ENCODE measurements around the gene ZNF549.
"Not testable (repeated sequence)": the region's sequence is repeated elsewhere in the genome, so short reads cannot be mapped to it uniquely, and the experiment has no call there.

ZNF549 gene

DNA sequence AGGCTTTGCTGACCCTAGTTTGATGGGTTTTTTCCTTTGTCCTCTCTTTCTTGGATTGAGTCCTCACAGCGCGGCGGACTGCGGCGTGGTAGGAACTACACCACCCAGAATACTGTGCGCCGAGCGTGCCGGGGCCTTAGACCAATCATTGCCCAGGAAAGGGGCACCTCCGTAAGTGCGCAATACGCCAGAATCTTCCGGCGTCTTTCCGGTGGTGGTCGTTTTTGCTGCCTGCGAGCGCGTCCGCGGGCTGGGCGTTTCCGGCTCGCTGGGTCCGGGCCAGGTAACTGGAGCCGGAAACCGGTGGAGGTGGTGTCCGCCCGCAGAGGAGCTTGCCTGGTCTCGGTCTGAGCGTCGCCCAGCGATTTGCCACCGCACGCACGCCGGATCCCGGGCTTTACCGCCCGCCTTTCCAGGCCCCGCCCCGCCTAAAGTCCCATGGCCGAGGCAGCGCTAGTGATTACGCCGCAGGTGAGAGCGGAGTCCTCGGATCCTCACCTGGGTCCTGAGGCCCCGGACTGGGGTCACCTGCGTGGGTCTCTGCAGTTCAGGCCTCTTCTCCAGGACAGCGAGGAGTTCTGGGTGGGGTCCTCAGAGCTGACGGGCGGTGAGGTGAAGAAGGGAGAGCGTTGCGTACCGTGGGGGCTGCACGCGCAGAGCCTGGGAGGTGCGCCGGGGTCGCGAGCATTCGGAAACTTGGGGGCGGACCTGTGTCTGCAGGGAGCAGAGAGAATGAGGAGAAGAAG is at the start of gene ZNF549:
TSS of gene ZNF549 (plus strand) at position 221 of the 746 bp plus-strand sequence. CDS start at position 439, 218 bp downstream.
- peak; percentile 83 to 85 for DNase-seq

DNA sequence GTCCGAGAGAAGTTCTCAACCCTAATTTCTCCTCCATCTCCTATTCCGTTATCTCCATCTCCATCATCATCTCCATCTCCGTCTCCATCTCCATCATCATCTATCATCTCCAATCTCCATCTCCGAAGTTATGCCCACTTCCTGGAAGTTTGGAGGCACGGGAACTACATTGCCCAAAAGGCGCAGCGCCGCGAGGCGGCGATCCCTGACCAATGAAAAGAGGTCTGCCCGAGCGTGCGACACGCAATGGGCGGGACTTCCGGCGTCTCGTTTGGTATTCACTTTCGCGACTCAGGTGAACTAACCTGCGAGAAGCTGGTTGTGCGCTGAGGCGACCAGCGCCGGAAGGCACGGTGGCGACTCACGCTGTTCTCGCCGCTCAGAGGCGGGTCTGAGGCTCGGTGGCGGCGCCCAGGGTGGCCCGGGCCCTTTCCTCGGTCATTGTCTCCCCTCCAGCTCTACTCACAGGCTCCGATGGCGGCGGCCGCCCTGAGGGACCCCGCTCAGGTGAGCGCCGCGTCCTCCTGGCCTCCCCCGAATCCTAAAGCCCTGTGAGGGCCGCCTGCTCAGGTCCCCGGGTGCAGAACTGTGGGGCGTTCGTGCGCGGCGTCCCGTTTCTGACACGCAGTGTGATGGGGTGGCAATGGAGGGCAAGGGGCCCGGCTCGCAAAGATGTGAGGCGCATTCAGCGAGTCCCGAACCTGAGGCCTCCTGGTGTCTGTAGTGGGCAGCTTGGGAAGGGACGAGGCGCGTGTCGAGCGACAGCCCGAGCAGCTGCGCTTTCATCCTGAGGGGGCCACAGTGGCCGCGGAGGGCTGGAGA is 39.5 kb upstream of the ZNF549 start, which contains the start of gene ZNF419:
TSS of gene ZNF419 (plus strand) at position 274 of the 822 bp plus-strand sequence. CDS start at position 475, 201 bp downstream.
- peak; percentile 92 to 96 for DNase-seq

DNA sequence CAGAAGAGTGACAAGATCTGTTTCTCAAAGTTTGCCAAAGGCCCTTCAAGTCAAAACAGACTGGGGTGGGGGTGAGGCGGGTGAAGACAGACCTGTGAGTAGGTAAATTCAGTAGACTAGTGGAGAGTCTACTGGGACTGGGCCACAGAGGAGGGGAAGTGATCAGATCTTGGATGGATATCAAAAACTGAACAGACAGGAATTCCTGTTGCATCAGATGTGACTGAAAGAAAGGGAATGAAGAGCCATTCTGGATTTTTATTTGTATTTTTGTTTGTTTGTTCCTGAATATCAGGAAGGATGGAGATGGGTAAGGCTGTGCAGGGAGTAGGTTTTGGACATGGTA is 38.9 kb upstream of the ZNF549 start:
- not testable (repeated sequence) for DNase-seq

GRCh38 chr19:57499332-57499679 is 27.9 kb upstream of the ZNF549 start:
- not testable (repeated sequence) for DNase-seq

DNA sequence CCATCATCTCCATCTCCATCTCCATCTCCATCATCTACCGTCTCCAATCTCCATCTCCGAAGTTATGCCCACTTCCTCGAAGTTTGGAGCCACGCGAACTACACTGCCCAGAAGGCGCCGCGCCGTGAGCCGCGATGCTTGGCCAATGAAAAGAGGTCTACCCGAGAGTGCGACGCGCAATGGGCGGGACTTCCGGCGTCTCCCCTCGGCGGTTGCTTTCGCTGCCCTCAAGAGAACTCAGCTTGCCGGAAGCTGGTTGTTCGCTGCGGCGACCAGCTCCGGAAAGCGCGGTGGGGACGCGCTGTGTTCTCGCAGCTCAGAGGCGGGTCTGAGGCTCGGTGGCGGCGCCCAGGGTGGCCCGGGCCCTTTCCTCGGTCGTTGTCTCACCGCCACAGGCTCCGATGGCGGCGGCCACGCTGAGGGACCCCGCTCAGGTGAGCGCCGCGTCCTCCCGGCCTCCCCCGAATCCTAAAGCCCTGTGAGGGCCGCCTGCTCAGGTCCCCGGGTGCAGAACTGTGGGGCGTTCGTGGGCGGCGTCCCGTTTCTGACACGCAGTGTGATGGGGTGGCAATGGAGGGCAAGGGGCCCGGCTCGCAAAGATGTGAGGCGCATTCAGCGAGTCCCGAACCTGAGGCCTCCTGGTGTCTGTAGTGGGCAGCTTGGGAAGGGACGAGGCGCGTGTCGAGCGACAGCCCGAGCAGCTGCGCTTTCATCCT is 27.3 kb upstream of the ZNF549 start, which contains the start of gene ZNF773:
TSS of gene ZNF773 (plus strand) at position 259 of the 716 bp plus-strand sequence. CDS start at position 402, 143 bp downstream.
- peak; percentile 94 to 95 for DNase-seq

- not testable (repeated sequence) for DNase-seq
Measured at GRCh38 chr19:57500400-57500799, 26.8 kb upstream of the ZNF549 start.

DNA sequence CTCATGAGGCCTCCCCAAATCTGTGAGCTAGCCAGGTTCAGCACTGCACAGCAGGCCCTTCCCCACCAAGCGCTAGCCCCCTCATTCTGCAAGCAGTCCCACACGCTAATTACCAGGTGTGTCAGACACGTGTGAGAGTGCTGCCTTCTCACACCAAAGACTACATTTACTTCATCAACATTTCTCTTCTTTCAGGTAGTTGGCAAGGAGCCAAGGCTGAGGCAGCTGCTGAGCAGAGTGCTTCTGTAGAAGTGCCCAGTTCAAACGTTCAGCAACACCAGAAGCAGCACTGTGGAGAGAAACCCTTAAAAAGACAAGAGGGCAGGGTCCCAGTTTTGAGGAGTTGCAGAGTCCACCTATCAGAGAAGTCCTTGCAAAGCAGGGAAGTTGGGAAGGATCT is 21.0 kb upstream of the ZNF549 start:
- DNase-seq, result no peak

GRCh38 chr19:57511484-57511883 is 15.7 kb upstream of the ZNF549 start:
- no peak for DNase-seq

- no peak for DNase-seq
Measured at GRCh38 chr19:57512845-57513244, 14.3 kb upstream of the ZNF549 start.

DNA sequence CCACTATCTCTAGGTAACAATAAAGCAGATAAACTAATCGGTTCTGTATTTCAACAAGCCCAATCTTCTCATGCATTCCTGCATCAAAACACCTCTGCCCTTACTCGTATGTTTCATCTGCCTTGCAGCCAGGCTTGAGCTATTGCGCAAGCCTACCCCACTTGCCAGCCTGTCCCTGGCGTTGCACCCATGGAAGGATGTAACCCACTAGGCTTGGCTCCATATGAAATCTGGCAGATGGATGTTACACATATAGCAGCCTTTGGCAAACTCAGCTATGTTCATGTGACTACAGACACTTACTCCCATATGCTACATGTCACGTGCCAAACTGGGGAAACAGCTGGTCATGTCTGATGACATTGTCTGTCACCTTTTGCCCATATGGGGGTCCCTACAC is 11.9 kb upstream of the ZNF549 start:
- DNase-seq, result no peak

DNA sequence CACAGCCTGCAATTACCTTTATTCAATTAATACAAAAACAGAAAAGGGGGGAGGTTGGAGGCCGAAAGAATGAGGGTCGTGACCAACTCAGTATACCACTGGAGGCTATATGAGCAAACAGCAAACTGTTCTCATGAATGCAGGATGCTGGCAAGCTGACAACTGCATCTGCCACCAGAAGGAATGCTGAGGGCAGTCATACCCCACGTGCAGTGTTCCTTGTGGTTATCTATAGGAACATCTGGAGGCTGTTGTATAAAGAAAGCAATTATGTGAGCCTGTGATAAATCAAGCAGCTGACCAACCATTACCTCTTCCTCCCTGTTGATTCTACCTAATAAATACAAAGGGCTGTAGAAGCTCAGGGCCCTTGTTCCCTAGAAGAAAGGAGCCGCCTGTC is 9.1 kb upstream of the ZNF549 start:
- not testable (repeated sequence) for DNase-seq

GRCh38 chr19:57537953-57538547 is 10.9 kb downstream of the ZNF549 start:
- DNase-seq, result no peak

DNA sequence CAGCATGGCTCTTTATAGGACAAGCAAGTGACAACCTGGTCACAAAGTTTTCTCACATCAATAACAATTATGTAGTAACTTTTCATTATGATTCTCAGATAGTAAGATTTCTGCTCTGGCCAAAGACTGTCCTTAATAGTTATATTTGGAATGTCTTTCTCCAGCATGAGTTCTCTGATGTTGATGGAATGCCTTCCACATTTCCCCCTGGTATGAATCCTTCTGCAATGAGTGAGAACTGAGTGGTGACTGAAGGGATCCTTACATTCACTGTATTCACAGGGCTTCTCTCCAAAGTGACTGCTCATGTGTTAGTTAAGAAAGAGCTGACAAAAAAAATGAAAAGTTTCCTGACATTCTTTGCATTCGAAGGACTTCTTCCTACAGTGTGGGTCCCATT is 19.4 kb downstream of the ZNF549 start:
- no peak for DNase-seq

GRCh38 chr19:57552432-57552831 is 25.3 kb downstream of the ZNF549 start:
- DNase-seq, result no peak

- DNase-seq, result no peak
Measured at GRCh38 chr19:57557659-57558058, 30.5 kb downstream of the ZNF549 start.

GRCh38 chr19:57558525-57558924 is 31.4 kb downstream of the ZNF549 start:
- DNase-seq, result no peak

DNA sequence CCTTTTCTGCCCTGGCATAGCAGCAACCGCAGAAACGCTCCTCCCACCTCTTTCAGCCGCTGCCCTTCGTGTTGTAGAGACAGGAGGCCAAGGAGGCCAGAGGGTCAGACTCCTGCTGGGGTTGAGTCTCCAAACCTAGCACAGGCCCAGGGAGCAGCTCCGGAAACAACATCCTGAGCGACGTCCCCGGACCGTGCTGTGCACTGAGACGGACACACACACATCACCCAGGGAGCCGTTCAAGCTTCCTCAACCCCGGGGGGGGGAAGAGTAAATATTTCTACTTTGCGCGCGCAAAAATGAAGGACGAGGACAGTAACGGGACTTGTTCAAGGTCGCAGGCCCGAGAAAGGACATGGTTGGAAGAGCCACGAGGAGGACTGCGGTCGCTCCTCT is 31.9 kb downstream of the ZNF549 start:
- DNase-seq, result peak; percentile 4 to 5

- DNase-seq, result peak; percentile 84 to 86
Measured at GRCh38 chr19:57559404-57560025, 32.4 kb downstream of the ZNF549 start, which contains the start of gene ZNF550. Gene ZNF550 (minus strand): TSS chr19:57559863. CDS start chr19:57559682, 181 bp downstream.

- DNase-seq, result no peak
Measured at GRCh38 chr19:57560049-57560491, 32.9 kb downstream of the ZNF549 start.

- no peak for DNase-seq
Measured at GRCh38 chr19:57563547-57563946, 36.4 kb downstream of the ZNF549 start.

- no peak for DNase-seq
Measured at GRCh38 chr19:57566396-57567265, 39.5 kb downstream of the ZNF549 start.
